ENCODE measurements around the gene TBCD. TPM values are rescaled to one million over a fixed set of nuclear protein-coding genes. Genes with fewer than 3 reads are reported as not detected.

The TBCD gene
- total RNA-seq, 1 experiment from 2014 or later = 173 TPM

GRCh38 chr17:82751571-82752370, at the start of gene TBCD (continued):
- TF ChIP-seq USF1 (CRISPR knock-in tag; IDR thresholded peaks at IDR 0.05) (peak; percentile 55), E2F5 (CRISPR knock-in tag; IDR thresholded peaks at IDR 0.05) (peak; percentile 63), GTF2I (CRISPR knock-in tag; conservative IDR thresholded peaks at IDR 0.05) (no peak), TEAD1 (CRISPR knock-in tag; IDR thresholded peaks at IDR 0.05) (peak; percentile 82; the same call in 1 of the 2 replicates), ZNF396 (CRISPR knock-in tag; IDR thresholded peaks at IDR 0.05; ENCODE audit: borderline replicate concordance) (no peak), NR1H2 (CRISPR knock-in tag; IDR thresholded peaks at IDR 0.05) (no peak), CREM (CRISPR knock-in tag; IDR thresholded peaks at IDR 0.05) (peak; percentile 40; the same call in 1 of the 2 replicates), ZSCAN18 (CRISPR knock-in tag; IDR thresholded peaks at IDR 0.05) (no peak), NFE2L1 (CRISPR knock-in tag; IDR thresholded peaks at IDR 0.05) (no peak), ZNF263 (CRISPR knock-in tag; IDR thresholded peaks at IDR 0.05; ENCODE audit: low read depth) (no peak), STAT6 (CRISPR knock-in tag; conservative IDR thresholded peaks at IDR 0.05; ENCODE audit: low read depth) (no peak; the same call in 1 of the 2 replicates), TP53 (CRISPR knock-in tag; IDR thresholded peaks at IDR 0.05) (peak; percentile 17; the same call in 1 of the 2 replicates), HMGA2 (CRISPR knock-in tag; IDR thresholded peaks at IDR 0.05) (no peak), ZNF416 (CRISPR knock-in tag; IDR thresholded peaks at IDR 0.05) (no peak), OVOL2 (CRISPR knock-in tag; IDR thresholded peaks at IDR 0.05; ENCODE audit: borderline replicate concordance) (no peak)

GRCh38 chr17:82702231-82702927, 49.5 kb upstream of the TBCD start:
- no peaks in the 10 kb centered on the region for H3K4me1 Mint-ChIP-seq
- no peak overlapping the region for H3K4me3 Mint-ChIP-seq
- no peak overlapping the region for H3K27ac Mint-ChIP-seq
- ChIA-PET POLR2A (interaction anchor here (0.7 kb wide), 1 partner anchor 159 kb away, joined by 5 read pairs; no protein-coding TSS in a partner anchor), CTCF (interaction anchor here (1.1 kb wide), 1 partner anchor 10 kb away, joined by 5 read pairs; no protein-coding TSS in a partner anchor)
- peaks cover 25% of the 10 kb centered on the region for H3K27me3 Mint-ChIP-seq (ENCODE audit: low read depth)
- H3K9me3 Mint-ChIP-seq = no peaks in the 10 kb centered on the region
- no peak for ATAC-seq
- no peak for DNase-seq (ENCODE audit: low spot score)
- no peaks in the 10 kb centered on the region for H3K36me3 Mint-ChIP-seq
- TF ChIP-seq AR (CRISPR knock-in tag; IDR thresholded peaks at IDR 0.05) = no peak
- no peak for TF ChIP-seq FOXK1 (CRISPR knock-in tag; IDR thresholded peaks at IDR 0.05)
- no peak for TF ChIP-seq ZNF121 (CRISPR knock-in tag; IDR thresholded peaks at IDR 0.05)
- no peak for TF ChIP-seq ZNF232 (CRISPR knock-in tag; IDR thresholded peaks at IDR 0.05)
- no peak for TF ChIP-seq ZNF671 (CRISPR knock-in tag; IDR thresholded peaks at IDR 0.05)
- no peak for TF ChIP-seq ARID4B (CRISPR knock-in tag; IDR thresholded peaks at IDR 0.05; ENCODE audit: borderline replicate concordance)
- no peak for TF ChIP-seq SP1 (CRISPR knock-in tag; conservative IDR thresholded peaks at IDR 0.05)
- no peak for TF ChIP-seq OVOL2 (CRISPR knock-in tag; IDR thresholded peaks at IDR 0.05; ENCODE audit: borderline replicate concordance)
